PC-3 (cell line): Measurements from ENCODE around the gene RBP2.

Experiments used
- CTCF ChIP-seq: fragments of 300-600 bp; sonication (generic); conservative IDR thresholded peaks from 2 replicates; pipeline ENCODE4 v1.5.1; 2017; ENCODE audit warnings: antibody characterized with exemption, low read depth, mild to moderate bottlenecking, low read length
- EZH2 ChIP-seq: fragments of 300-600 bp; sonication (generic); IDR thresholded peaks from one replicate; pipeline ENCODE4 v1.6.1; 2017; ENCODE audit warnings: antibody characterized with exemption, mild to moderate bottlenecking, low read length; ENCODE audit not compliant: unreplicated experiment

GRCh38 chr3:139457066-139457465, 19.2 kb downstream of the RBP2 start:
- TF ChIP-seq CTCF: no peak
- no peak for TF ChIP-seq EZH2
